Fibroblast of pulmonary artery (primary cell): ENCODE measurements around the gene TAS2R3.

Experiments
- DNase-seq: peaks from one replicate; pipeline ENCODE4 v3.0.0-alpha.2; 2010; ENCODE audit warnings: low read depth
- H3K4me3 ChIP-seq: replicated peaks from 2 replicates; pipeline ENCODE4 v1.5.1; 2011; ENCODE audit warnings: low read depth, mild to moderate bottlenecking, control low read depth, low read length, moderate library complexity
- CTCF ChIP-seq: IDR thresholded peaks from 2 replicates; pipeline ENCODE4 v1.5.1; 2011; ENCODE audit warnings: mild to moderate bottlenecking, control low read depth, low read length, inconsistent platforms; ENCODE audit errors: missing control alignments

The TAS2R3 gene

GRCh38 chr7:141729020-141729419, 34.9 kb upstream of the TAS2R3 start:
- H3K4me3 ChIP-seq = no peak overlapping the region
- TF ChIP-seq CTCF = no peak
- no peak for DNase-seq

- no peak for TF ChIP-seq CTCF
- peak; percentile 23 for DNase-seq
- H3K4me3 ChIP-seq = no peak overlapping the region
Measured at GRCh38 chr7:141731476-141732149, 32.3 kb upstream of the TAS2R3 start.

- peak overlapping the region; percentile 93 for H3K4me3 ChIP-seq
- DNase-seq = peak; percentile 23
- TF ChIP-seq CTCF = no peak
Measured at GRCh38 chr7:141737118-141737835, 26.6 kb upstream of the TAS2R3 start.

GRCh38 chr7:141737836-141738591, 25.9 kb upstream of the TAS2R3 start, which contains the start of gene SSBP1:
TSS of gene SSBP1 (plus strand) at chr7:141738358. CDS start at chr7:141739167, 809 bp downstream.
- peak; percentile 98 for DNase-seq
- TF ChIP-seq CTCF = peak; percentile 78
- H3K4me3 ChIP-seq = peak within 1 kb of the TSS; percentile 93

- peak overlapping the region; percentile 93 for H3K4me3 ChIP-seq
- DNase-seq = no peak
- TF ChIP-seq CTCF = peak; percentile 25
Measured at GRCh38 chr7:141738592-141739013, 25.3 kb upstream of the TAS2R3 start.

DNA sequence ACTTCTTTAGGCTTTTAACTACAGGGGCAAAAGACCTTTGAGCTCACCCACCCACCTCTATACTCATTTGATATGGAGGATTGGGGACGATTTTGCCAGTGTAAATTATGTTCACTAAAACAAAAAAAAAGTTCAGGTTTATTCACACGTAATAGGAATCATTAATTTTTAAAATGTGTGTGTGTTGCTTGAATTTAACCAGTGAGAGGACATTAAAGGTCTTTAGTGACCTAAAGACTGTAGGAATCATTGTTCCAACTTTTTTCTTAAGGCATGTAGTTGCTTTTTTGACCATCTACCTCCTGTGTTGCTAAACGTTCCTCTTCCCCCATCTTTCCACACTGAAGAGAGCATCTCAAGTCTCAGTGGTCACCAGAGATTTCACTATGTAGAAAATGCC, 24.6 kb upstream of the TAS2R3 start:
- no peak for DNase-seq
- peak overlapping the region; percentile 93 for H3K4me3 ChIP-seq
- no peak for TF ChIP-seq CTCF
